H1 (cell line): ENCODE data around the gene ESR1. TPM values are rescaled to one million over a fixed set of nuclear protein-coding genes. Genes with fewer than 3 reads are reported as not detected.

Experiments used
- EGR1 ChIP-seq: IDR thresholded peaks from 2 replicates; pipeline ENCODE4 v1.6.1; 2011; ENCODE audit warnings: low read depth, low read length, borderline replicate concordance
- TCF12 ChIP-seq: IDR thresholded peaks from 2 replicates; pipeline ENCODE4 v1.6.1; 2011; ENCODE audit warnings: low read depth, mild to moderate bottlenecking, low read length
- polyA plus RNA-seq, 7 experiments: library from polyadenylated mRNA; depleted of rRNA in 3 of 7; stranded (reverse) in 5 of 7; unstranded in 2 of 7; fragments of >200 nt in 5 of 7; fragments of 200-250 nt in 2 of 7; gene quantifications; 1 replicate in 5 of 7; 2 replicates in 1 of 7; 4 replicates in 1 of 7; pipeline versions ENCODE4 v1.2.1 to v1.2.3, GENCODE V29; 2011 to 2013; ENCODE audit warnings: missing spikeins in 2 of 7, mixed read lengths in 2 of 7
- total RNA-seq: library from RNA; stranded (reverse); fragmentation: NEBNext Ultra II Directional; extraction: Animal tissue kit (Norgen Biotek cat#: 25700); gene quantifications from 2 replicates; pipeline ENCODE4 v1.2.1, GENCODE V29; 2021

Gene ESR1
- total and polyA plus RNA-seq, 2 of the 8 experiments (the other 6 are each of a cell fraction or from before 2014, with no cell fraction given) = 0.03 to 0.17 TPM

GRCh38 chr6:152055517-152055916 lies 248.0 kb downstream of the ESR1 start (continued):
- TF ChIP-seq TCF12 (no peak), EGR1 (no peak)
